ENCODE measurements around the gene GAMT. TPM values are rescaled to one million over a fixed set of nuclear protein-coding genes. Genes with fewer than 3 reads are reported as not detected.
A peak's percentile ranks its signal among the peaks of the same experiment; 100 is the strongest.

Gene GAMT
- total RNA-seq, 1 experiment from 2014 or later: 27.7 TPM

- TF ChIP-seq CREB1 (CRISPR knock-in tag; IDR thresholded peaks at IDR 0.05): no peak
- TF ChIP-seq GABPB1 (CRISPR knock-in tag; IDR thresholded peaks at IDR 0.05): no peak
- TF ChIP-seq ATF6 (CRISPR knock-in tag; IDR thresholded peaks at IDR 0.05): no peak
- TF ChIP-seq NR3C1 (CRISPR knock-in tag; conservative IDR thresholded peaks at IDR 0.05; ENCODE audit: low read depth): no peak
- no peak for TF ChIP-seq ZSCAN18 (CRISPR knock-in tag; IDR thresholded peaks at IDR 0.05)
These were observed 2.3 kb downstream of the GAMT start (continued) for GRCh38 chr19:1399079-1399478.

DNA sequence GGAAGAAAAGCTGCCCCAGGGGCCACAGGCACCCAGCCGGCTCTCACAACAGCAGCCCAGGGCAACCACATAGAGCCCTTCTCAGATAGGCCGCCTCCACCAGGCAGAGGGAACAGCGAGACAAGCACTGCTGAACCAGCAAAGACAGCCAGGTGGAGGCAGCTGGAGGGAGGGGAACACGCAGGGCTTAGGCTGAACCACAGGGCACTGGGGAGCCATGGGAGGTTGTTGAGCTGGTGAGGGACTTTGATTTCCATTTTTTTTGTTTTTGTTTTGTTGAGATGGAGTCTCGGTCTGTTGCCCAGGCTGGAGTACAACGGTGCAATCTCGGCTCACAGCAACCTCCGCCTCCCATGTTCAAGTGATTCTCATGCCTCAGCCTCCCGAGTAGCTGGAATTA, 3.5 kb downstream of the GAMT start:
- ChIA-PET CTCF (interaction anchor here (0.5 to 2.0 kb wide), 5 partner anchors 18 to 131 kb away, joined by 3 to 12 read pairs (median 5); no protein-coding TSS in a partner anchor), POLR2A (interaction anchor here (1.1 kb wide), 1 partner anchor 129 kb away, joined by 3 read pairs; no protein-coding TSS in a partner anchor)
- no peaks in the 10 kb centered on the region for H3K9me3 Mint-ChIP-seq
- no peak overlapping the region for H3K4me3 Mint-ChIP-seq
- no peak overlapping the region for H3K27ac Mint-ChIP-seq
- no peak for ATAC-seq
- peaks cover 2% of the 10 kb centered on the region; the same call in 1 of the 2 replicates for H3K36me3 Mint-ChIP-seq
- no peak for DNase-seq (ENCODE audit: low spot score)
- TF ChIP-seq CBFB (CRISPR knock-in tag; IDR thresholded peaks at IDR 0.05; ENCODE audit: low read depth) (no peak), ZMAT4 (CRISPR knock-in tag; IDR thresholded peaks at IDR 0.05) (no peak), ZBTB21 (CRISPR knock-in tag; IDR thresholded peaks at IDR 0.05; ENCODE audit: borderline replicate concordance) (no peak), AFF4 (CRISPR knock-in tag; IDR thresholded peaks at IDR 0.05; ENCODE audit: borderline replicate concordance) (no peak), ZNF671 (CRISPR knock-in tag; IDR thresholded peaks at IDR 0.05) (no peak), GTF2I (CRISPR knock-in tag; conservative IDR thresholded peaks at IDR 0.05) (peak; percentile 92)
- peaks cover 3% of the 10 kb centered on the region for H3K4me1 Mint-ChIP-seq
- peaks cover 3% of the 10 kb centered on the region; the same call in 1 of the 2 replicates for H3K27me3 Mint-ChIP-seq (ENCODE audit: low read depth)

GRCh38 chr19:1396768-1397679, 4.3 kb downstream of the GAMT start:
- ATAC-seq: no peak
- POLR2A ChIA-PET: interaction anchor here (0.5 kb wide), 1 partner anchor 151 kb away, joined by 3 read pairs; no protein-coding TSS in a partner anchor
- TF ChIP-seq CBFB (CRISPR knock-in tag; IDR thresholded peaks at IDR 0.05; ENCODE audit: low read depth) (no peak), ETV6 (CRISPR knock-in tag; IDR thresholded peaks at IDR 0.05) (no peak), MYBL2 (CRISPR knock-in tag; IDR thresholded peaks at IDR 0.05) (no peak), PRRX2 (CRISPR knock-in tag; IDR thresholded peaks at IDR 0.05) (no peak), TP53 (CRISPR knock-in tag; IDR thresholded peaks at IDR 0.05) (no peak), NR3C1 (CRISPR knock-in tag; conservative IDR thresholded peaks at IDR 0.05; ENCODE audit: low read depth) (no peak), TEAD4 (CRISPR knock-in tag; IDR thresholded peaks at IDR 0.05) (no peak), NR2C2 (CRISPR knock-in tag; IDR thresholded peaks at IDR 0.05) (no peak), NR1H2 (CRISPR knock-in tag; IDR thresholded peaks at IDR 0.05) (no peak)
- TF ChIP-seq, protein P1, sequence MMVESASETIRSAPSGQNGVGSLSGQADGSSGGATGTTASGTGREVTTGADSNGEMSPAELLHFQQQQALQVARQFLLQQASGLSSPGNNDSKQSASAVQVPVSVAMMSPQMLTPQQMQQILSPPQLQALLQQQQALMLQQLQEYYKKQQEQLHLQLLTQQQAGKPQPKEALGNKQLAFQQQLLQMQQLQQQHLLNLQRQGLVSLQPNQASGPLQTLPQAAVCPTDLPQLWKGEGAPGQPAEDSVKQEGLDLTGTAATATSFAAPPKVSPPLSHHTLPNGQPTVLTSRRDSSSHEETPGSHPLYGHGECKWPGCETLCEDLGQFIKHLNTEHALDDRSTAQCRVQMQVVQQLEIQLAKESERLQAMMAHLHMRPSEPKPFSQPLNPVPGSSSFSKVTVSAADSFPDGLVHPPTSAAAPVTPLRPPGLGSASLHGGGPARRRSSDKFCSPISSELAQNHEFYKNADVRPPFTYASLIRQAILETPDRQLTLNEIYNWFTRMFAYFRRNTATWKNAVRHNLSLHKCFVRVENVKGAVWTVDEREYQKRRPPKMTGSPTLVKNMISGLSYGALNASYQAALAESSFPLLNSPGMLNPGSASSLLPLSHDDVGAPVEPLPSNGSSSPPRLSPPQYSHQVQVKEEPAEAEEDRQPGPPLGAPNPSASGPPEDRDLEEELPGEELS (CRISPR knock-in tag; IDR thresholded peaks at IDR 0.05): no peak
- TF ChIP-seq, protein P2, sequence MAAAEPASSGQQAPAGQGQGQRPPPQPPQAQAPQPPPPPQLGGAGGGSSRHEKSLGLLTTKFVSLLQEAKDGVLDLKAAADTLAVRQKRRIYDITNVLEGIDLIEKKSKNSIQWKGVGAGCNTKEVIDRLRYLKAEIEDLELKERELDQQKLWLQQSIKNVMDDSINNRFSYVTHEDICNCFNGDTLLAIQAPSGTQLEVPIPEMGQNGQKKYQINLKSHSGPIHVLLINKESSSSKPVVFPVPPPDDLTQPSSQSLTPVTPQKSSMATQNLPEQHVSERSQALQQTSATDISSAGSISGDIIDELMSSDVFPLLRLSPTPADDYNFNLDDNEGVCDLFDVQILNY (CRISPR knock-in tag; IDR thresholded peaks at IDR 0.05): no peak
- TF ChIP-seq, protein P3, sequence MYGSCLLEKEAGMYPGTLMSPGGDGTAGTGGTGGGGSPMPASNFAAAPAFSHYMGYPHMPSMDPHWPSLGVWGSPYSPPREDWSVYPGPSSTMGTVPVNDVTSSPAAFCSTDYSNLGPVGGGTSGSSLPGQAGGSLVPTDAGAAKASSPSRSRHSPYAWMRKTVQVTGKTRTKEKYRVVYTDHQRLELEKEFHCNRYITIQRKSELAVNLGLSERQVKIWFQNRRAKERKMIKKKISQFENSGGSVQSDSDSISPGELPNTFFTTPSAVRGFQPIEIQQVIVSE (CRISPR knock-in tag; IDR thresholded peaks at IDR 0.05; ENCODE audit: borderline replicate concordance): no peak

More at GRCh38 chr19:1396768-1397679, 4.3 kb downstream of the GAMT start:
- DNase-seq (ENCODE audit: low spot score): no peak
- CTCF ChIA-PET: interaction anchor here (0.5 to 2.0 kb wide), 5 partner anchors 19 to 130 kb away, joined by 3 to 12 read pairs (median 3); no protein-coding TSS in a partner anchor
- Mint-ChIP-seq H3K27me3 (ENCODE audit: low read depth) (no peaks in the 10 kb centered on the region; the same call in 1 of the 2 replicates), H3K36me3 (peaks cover 6% of the 10 kb centered on the region), H3K4me1 (no peaks in the 10 kb centered on the region), H3K4me3 (no peak overlapping the region), H3K9me3 (no peaks in the 10 kb centered on the region), H3K27ac (no peak overlapping the region)
